Measurements from ENCODE around the gene NR6A1.
A peak's percentile ranks its signal among the peaks of the same experiment; 100 is the strongest.

NR6A1 gene

DNA sequence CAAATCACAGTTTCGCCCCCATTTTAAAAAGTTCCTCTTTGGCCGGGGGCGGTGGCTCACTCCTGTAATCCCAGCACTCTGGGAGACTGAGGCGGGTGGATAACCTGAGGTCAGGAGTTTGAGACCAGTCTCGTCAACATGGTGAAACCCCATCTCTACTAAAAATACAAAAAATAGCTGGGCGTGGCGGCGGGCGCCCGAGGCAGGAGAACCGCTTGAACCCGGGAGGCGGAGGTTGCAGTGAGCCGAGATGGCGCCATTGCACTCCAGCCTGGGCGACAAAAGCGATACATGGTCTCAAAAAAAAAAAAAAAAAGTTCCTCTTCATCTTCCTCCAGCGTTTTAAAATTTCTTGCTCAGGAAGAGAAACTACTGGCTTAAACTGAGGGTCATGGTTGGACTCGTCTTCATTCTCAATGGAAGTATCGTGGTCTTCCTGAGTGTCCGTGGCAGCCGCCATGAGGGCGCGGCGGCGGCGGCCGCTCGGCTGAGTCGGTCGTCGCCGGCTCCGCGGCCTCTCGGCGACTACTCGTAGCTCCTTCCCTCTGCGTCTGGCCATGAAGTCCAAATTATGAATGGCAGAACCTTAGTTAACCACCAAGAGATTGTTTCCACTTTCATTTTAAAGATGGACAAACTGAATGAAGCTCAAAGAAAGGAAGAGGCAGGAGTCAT is 171.9 kb downstream of the NR6A1 start:
- H3K9ac ChIP-seq, result no peak overlapping the region
- no peaks in the 10 kb centered on the region for H4K20me1 ChIP-seq
- H3K4me1 ChIP-seq, result peaks cover 0 to 2% (median 0%) of the 10 kb centered on the region in 10 experiments; a peak in 6 of 20 replicates
- no peak overlapping the region for H3K27ac ChIP-seq
- no peaks in the 10 kb centered on the region for H3K9me3 ChIP-seq (replicated peaks in 1 of 11)
- H3K36me3 ChIP-seq, result no peaks in the 10 kb centered on the region
- H3K4me2 ChIP-seq, result no peak overlapping the region
- H3K4me3 ChIP-seq, result no peak overlapping the region
- TF ChIP-seq Cebpa-rat (IDR thresholded peaks at IDR 0.05), result no peak
- no peaks in the 10 kb centered on the region for H3K27me3 ChIP-seq

GRCh38 chr9:124598048-124598447 is 173.1 kb downstream of the NR6A1 start:
- no peak for TF ChIP-seq Cebpa-rat (IDR thresholded peaks at IDR 0.05)
- peaks cover 0 to 12% (median 6%) of the 10 kb centered on the region in 10 experiments; a peak in 9 of 20 replicates for H3K4me1 ChIP-seq
- H3K36me3 ChIP-seq, result no peaks in the 10 kb centered on the region
- no peaks in the 10 kb centered on the region for H4K20me1 ChIP-seq
- H3K4me2 ChIP-seq, result no peak overlapping the region
- H3K9ac ChIP-seq, result no peak overlapping the region
- no peaks in the 10 kb centered on the region for H3K27me3 ChIP-seq
- H3K4me3 ChIP-seq, result no peak overlapping the region
- H3K9me3 ChIP-seq (replicated peaks in 1 of 11), result no peaks in the 10 kb centered on the region
- no peak overlapping the region for H3K27ac ChIP-seq

- no peaks in the 10 kb centered on the region for H3K27me3 ChIP-seq
- no peak overlapping the region for H3K4me3 ChIP-seq
- H3K9me3 ChIP-seq (replicated peaks in 1 of 11), result no peaks in the 10 kb centered on the region
- H4K20me1 ChIP-seq, result no peaks in the 10 kb centered on the region
- H3K36me3 ChIP-seq, result no peaks in the 10 kb centered on the region
- no peak for TF ChIP-seq Cebpa-rat (IDR thresholded peaks at IDR 0.05)
- no peak overlapping the region for H3K27ac ChIP-seq
- no peak overlapping the region for H3K9ac ChIP-seq
- no peak overlapping the region for H3K4me2 ChIP-seq
- H3K4me1 ChIP-seq, result peaks cover 0 to 12% (median 6%) of the 10 kb centered on the region in 10 experiments; a peak in 10 of 20 replicates
Observed at GRCh38 chr9:124596172-124596839, 174.8 kb downstream of the NR6A1 start.

DNA sequence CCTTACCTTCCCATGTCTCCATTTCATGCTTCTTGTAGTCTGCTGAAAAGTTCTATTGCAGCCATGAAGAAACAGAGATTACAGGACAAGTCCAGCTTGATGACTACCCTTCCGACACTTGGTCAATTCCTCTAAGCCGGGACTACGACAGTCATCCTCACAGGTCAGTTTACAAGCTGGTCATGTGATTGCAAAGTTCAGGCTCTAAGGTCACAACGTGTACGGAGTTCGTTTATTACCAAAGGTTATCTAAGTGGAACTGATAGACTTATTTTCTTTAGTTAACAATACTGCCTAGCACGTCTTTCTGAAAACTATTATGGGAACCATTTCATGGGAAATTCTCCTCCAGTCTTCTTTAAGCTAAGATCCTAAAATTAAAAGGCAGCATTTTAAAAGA is 175.4 kb downstream of the NR6A1 start:
- no peaks in the 10 kb centered on the region for H4K20me1 ChIP-seq
- H3K9me3 ChIP-seq (replicated peaks in 1 of 11), result no peaks in the 10 kb centered on the region
- H3K4me2 ChIP-seq, result no peak overlapping the region
- H3K27me3 ChIP-seq, result no peaks in the 10 kb centered on the region
- no peak for TF ChIP-seq Cebpa-rat (IDR thresholded peaks at IDR 0.05)
- H3K4me1 ChIP-seq, result peaks cover 0 to 12% (median 6%) of the 10 kb centered on the region in 10 experiments; a peak in 10 of 20 replicates
- no peak overlapping the region for H3K27ac ChIP-seq
- H3K36me3 ChIP-seq, result no peaks in the 10 kb centered on the region
- no peak overlapping the region for H3K4me3 ChIP-seq
- no peak overlapping the region for H3K9ac ChIP-seq

DNA sequence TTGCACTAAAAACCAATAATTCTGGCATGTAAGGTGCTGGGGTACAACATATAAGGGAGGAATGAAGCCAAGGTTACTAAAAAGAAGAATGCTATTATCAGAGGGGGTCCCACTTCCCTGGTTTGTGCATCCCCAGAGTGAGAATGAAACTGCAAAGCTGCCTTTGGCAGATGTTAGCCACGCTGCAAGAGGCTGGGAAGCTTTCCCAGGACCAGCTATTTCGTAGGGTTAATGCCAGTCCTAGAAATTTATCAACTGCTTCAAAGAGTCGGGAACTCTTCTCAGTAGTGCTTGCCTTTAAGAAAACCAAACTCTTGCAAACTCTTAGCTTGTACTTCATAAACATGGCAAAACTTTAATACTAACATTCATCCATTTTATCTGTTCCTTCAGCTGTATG is 176.4 kb downstream of the NR6A1 start:
- no peak overlapping the region for H3K4me3 ChIP-seq
- H3K27me3 ChIP-seq, result no peaks in the 10 kb centered on the region
- no peak overlapping the region for H3K9ac ChIP-seq
- no peak overlapping the region for H3K27ac ChIP-seq
- H4K20me1 ChIP-seq, result no peaks in the 10 kb centered on the region
- no peaks in the 10 kb centered on the region for H3K36me3 ChIP-seq
- no peak overlapping the region for H3K4me2 ChIP-seq
- TF ChIP-seq Cebpa-rat (IDR thresholded peaks at IDR 0.05), result no peak
- H3K9me3 ChIP-seq (replicated peaks in 1 of 11), result no peaks in the 10 kb centered on the region
- H3K4me1 ChIP-seq, result peaks cover 0 to 12% (median 6%) of the 10 kb centered on the region in 10 experiments; a peak in 10 of 20 replicates

DNA sequence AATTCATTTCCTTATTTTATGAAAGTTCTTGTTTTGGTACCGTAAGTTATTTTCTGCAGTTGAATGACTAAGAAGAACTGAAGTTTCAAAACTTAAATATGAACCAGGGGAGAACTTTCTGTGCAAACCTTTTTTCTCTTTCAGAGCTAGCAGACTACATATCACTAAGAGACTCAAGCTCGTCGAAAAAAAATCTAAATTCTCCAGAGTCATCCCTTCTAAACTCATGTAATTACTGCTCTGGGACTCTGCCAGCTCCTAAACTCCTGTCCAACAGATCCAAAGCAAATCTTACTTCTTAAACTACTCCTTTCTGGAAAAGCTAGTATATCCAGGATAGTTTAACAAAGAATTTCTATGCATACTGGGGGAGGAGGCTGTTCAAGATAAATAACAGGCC is 176.9 kb downstream of the NR6A1 start:
- TF ChIP-seq Cebpa-rat (IDR thresholded peaks at IDR 0.05), result no peak
- H3K4me1 ChIP-seq, result peaks cover 0 to 12% (median 6%) of the 10 kb centered on the region in 10 experiments; a peak in 10 of 20 replicates
- H3K27ac ChIP-seq, result no peak overlapping the region
- no peak overlapping the region for H3K9ac ChIP-seq
- H3K27me3 ChIP-seq, result no peaks in the 10 kb centered on the region
- no peak overlapping the region for H3K4me3 ChIP-seq
- no peaks in the 10 kb centered on the region for H4K20me1 ChIP-seq
- peak overlapping the region in 3 of 11 experiments; percentile 37 to 48 (median 45); a peak in 5 of 22 replicates for H3K4me2 ChIP-seq
- no peaks in the 10 kb centered on the region for H3K36me3 ChIP-seq
- no peaks in the 10 kb centered on the region for H3K9me3 ChIP-seq (replicated peaks in 1 of 11)

DNA sequence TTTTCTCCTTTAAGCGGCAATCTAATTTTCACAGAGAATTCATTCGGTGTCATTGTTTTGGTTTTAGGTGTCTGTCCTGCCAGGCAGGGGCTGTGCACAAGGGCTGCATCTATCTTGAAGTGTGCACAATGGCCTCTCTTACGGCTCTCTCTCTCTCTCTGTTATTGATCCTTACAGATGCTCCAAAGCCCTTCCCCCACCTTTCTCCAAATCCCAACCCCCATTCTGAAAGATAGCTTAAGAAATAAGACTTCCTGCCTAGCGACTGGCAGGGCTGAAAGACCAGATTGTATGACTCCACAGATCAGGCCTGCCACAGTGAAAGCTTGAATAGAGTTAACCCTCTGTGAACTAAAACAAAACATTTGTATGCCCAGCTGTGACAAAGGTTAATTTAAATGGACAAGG is 177.5 kb downstream of the NR6A1 start:
- Histone ChIP-seq H3K36me3 (no peaks in the 10 kb centered on the region), H3K9ac (no peak overlapping the region), H3K9me3 (replicated peaks in 1 of 11) (no peaks in the 10 kb centered on the region), H4K20me1 (no peaks in the 10 kb centered on the region), H3K4me3 (no peak overlapping the region), H3K27me3 (no peaks in the 10 kb centered on the region), H3K4me2 (peak overlapping the region in 4 of 11 experiments; percentile 16 to 48 (median 41); a peak in 7 of 22 replicates), H3K4me1 (peaks cover 0 to 12% (median 6%) of the 10 kb centered on the region in 10 experiments; a peak in 10 of 20 replicates), H3K27ac (no peak overlapping the region)
- no peak for TF ChIP-seq Cebpa-rat (IDR thresholded peaks at IDR 0.05)

GRCh38 chr9:124593200-124593599 is 177.9 kb downstream of the NR6A1 start:
- H3K4me3 ChIP-seq, result no peak overlapping the region
- H3K27ac ChIP-seq, result no peak overlapping the region
- H3K4me1 ChIP-seq, result peaks cover 0 to 12% (median 6%) of the 10 kb centered on the region in 10 experiments; a peak in 10 of 20 replicates
- no peaks in the 10 kb centered on the region for H4K20me1 ChIP-seq
- H3K27me3 ChIP-seq, result no peaks in the 10 kb centered on the region
- no peaks in the 10 kb centered on the region for H3K9me3 ChIP-seq (replicated peaks in 1 of 11)
- no peaks in the 10 kb centered on the region for H3K36me3 ChIP-seq
- no peak overlapping the region for H3K9ac ChIP-seq
- H3K4me2 ChIP-seq, result peak overlapping the region in 3 of 11 experiments; percentile 37 to 48 (median 45); a peak in 3 of 22 replicates
- TF ChIP-seq Cebpa-rat (IDR thresholded peaks at IDR 0.05), result no peak

GRCh38 chr9:124590889-124591641 is 180.0 kb downstream of the NR6A1 start:
- Histone ChIP-seq H3K4me2 (no peak overlapping the region), H3K4me3 (no peak overlapping the region), H4K20me1 (no peaks in the 10 kb centered on the region), H3K27me3 (no peaks in the 10 kb centered on the region), H3K4me1 (peaks cover 0 to 12% (median 6%) of the 10 kb centered on the region in 10 experiments; a peak in 10 of 20 replicates), H3K36me3 (no peaks in the 10 kb centered on the region), H3K9ac (no peak overlapping the region), H3K27ac (no peak overlapping the region), H3K9me3 (replicated peaks in 1 of 11) (no peaks in the 10 kb centered on the region)
- TF ChIP-seq Cebpa-rat (IDR thresholded peaks at IDR 0.05), result no peak
